Progenitor cell of endocrine pancreas (in vitro differentiated cells): ENCODE data around the gene ZNF766. TPM values are rescaled to one million over a fixed set of nuclear protein-coding genes. Genes with fewer than 3 reads are reported as not detected.

ENCODE experiments used
- microRNA-seq: library from miRNA; unstranded; fragments of <30 nt; microRNA quantifications from one replicate; pipeline ENCODE4 v1.1.0, GENCODE V29; 2020; ENCODE audit warnings: borderline number of aligned reads; ENCODE audit not compliant: unreplicated experiment
- total RNA-seq: library from RNA; stranded (reverse); gene quantifications from 2 replicates; pipeline ENCODE4 v1.2.1, GENCODE V29; 2021

ZNF766 gene
- total RNA-seq, 1 donor from 2014 or later: 29.4 TPM

Small RNAs within 50 kb of the gene (microRNA-seq; reads per million reads assigned to microRNA genes)
- gene MIR643: 6.0 reads per million, percentile 3 among the genes with 10 or more reads in this experiment
- not detected for gene MIR6801

Other genes with a start within 250 kb of the ZNF766 start
- 14.4 and 14.8 TPM in 2 replicates for gene ZNF614, start 241.2 kb upstream of the ZNF766 start, total RNA-seq
- 27.2 and 33.6 TPM in 2 replicates for gene ZNF432, start 220.7 kb upstream of the ZNF766 start, total RNA-seq
- gene ZNF841, start 173.8 kb upstream of the ZNF766 start, total RNA-seq: 30.4 and 30.7 TPM in 2 replicates
- 24.0 and 28.5 TPM in 2 replicates for gene ZNF616, start 129.6 kb upstream of the ZNF766 start, total RNA-seq
- gene ZNF836, start 98.0 kb upstream of the ZNF766 start, total RNA-seq: 30.2 and 32.6 TPM in 2 replicates
- gene PPP2R1A, start 79.5 kb upstream of the ZNF766 start, total RNA-seq: 299 and 307 TPM in 2 replicates
- 25.7 and 27.2 TPM in 2 replicates for gene ZNF480, start 27.6 kb downstream of the ZNF766 start, total RNA-seq
- 24.8 and 27.1 TPM in 2 replicates for gene ZNF610, start 66.7 kb downstream of the ZNF766 start, total RNA-seq
- 34.1 and 36.7 TPM in 2 replicates for gene ZNF880, start 100.3 kb downstream of the ZNF766 start, total RNA-seq
- gene ZNF528, start 128.3 kb downstream of the ZNF766 start, total RNA-seq: 42.8 and 44.5 TPM in 2 replicates
- 0.22 and 0.49 TPM in 2 replicates for gene ZNF534, start 159.6 kb downstream of the ZNF766 start, total RNA-seq
- 2.8 and 3.0 TPM in 2 replicates for gene ZNF578, start 184.0 kb downstream of the ZNF766 start, total RNA-seq